ENCODE measurements around the gene RAD54L2.
"Not testable (repeated sequence)": the region's sequence is repeated elsewhere in the genome, so short reads cannot be mapped to it uniquely, and the experiment has no call there.

- TF ChIP-seq NFE2L2 (IDR thresholded peaks at IDR 0.05; ENCODE audit: low read depth, low read length); CTCF (conservative IDR thresholded peaks at IDR 0.05; ENCODE audit: low read depth, low read length); USF2 (IDR thresholded peaks at IDR 0.05; ENCODE audit: low read depth, low read length); POLR2A (IDR thresholded peaks at IDR 0.05; ENCODE audit: low read depth, low read length): not testable (repeated sequence)
Observed at GRCh38 chr3:51520906-51521730, 17.4 kb upstream of the RAD54L2 start.
